GM23338 (cell line): ENCODE data around the gene ARPC4. TPM values are rescaled to one million over a fixed set of nuclear protein-coding genes. Genes with fewer than 3 reads are reported as not detected.

Experiments used
- ATAC-seq: fragments of 200-7000 bp; cut with Tn5 transposase; 3 replicates; pipeline ENCODE4 v1.9.1; 2020
- DNase-seq: peaks from one replicate; pipeline ENCODE4 v3.0.0-alpha.2; 2015; ENCODE audit warnings: low spot score
- H2AFZ ChIP-seq: fragments of 200-600 bp; sonication (generic); 2 replicates; pipeline ENCODE4 v1.8.0; 2016; ENCODE audit warnings: antibody characterized with exemption, mild to moderate bottlenecking, moderate library complexity
- H3F3A ChIP-seq: fragments of 200-600 bp; sonication (generic); replicated peaks from 2 replicates; pipeline ENCODE4 v1.8.0; 2017; ENCODE audit warnings: antibody characterized with exemption, mixed run types, low read depth
- H3K27ac ChIP-seq: fragments of 200-600 bp; sonication (generic); 2 replicates; pipeline ENCODE4 v1.6.1; 2016; ENCODE audit warnings: low read depth
- H3K27me3 ChIP-seq: fragments of 200-600 bp; sonication (generic); 2 replicates; pipeline ENCODE4 v1.8.0; 2016; ENCODE audit warnings: mild to moderate bottlenecking, mixed run types, moderate library complexity; ENCODE audit not compliant: insufficient read depth
- H3K36me3 ChIP-seq: fragments of 200-600 bp; sonication (generic); 2 replicates; pipeline ENCODE4 v1.8.0; 2016; ENCODE audit warnings: mild to moderate bottlenecking; ENCODE audit not compliant: insufficient read depth
- H3K4me1 ChIP-seq: fragments of 200-600 bp; sonication (generic); 2 replicates; pipeline ENCODE4 v1.8.0; 2016; ENCODE audit warnings: mild to moderate bottlenecking, moderate library complexity; ENCODE audit not compliant: insufficient read depth
- H3K4me2 ChIP-seq: fragments of 200-600 bp; sonication (generic); 2 replicates; pipeline ENCODE4 v1.7.1; 2017; ENCODE audit warnings: mixed run types
- H3K4me3 ChIP-seq: fragments of 200-600 bp; sonication (generic); 2 replicates; pipeline ENCODE4 v1.6.1; 2016; ENCODE audit warnings: mixed run types
- H3K79me2 ChIP-seq: fragments of 200-600 bp; sonication (generic); replicated peaks from 2 replicates; pipeline ENCODE4 v1.8.0; 2017; ENCODE audit warnings: mild to moderate bottlenecking; ENCODE audit not compliant: insufficient read depth
- H3K9me2 ChIP-seq: fragments of 200-600 bp; sonication (generic); 2 replicates; pipeline ENCODE4 v1.8.0; 2017; ENCODE audit not compliant: insufficient read depth
- H4K20me1 ChIP-seq: fragments of 200-600 bp; sonication (generic); replicated peaks from 2 replicates; pipeline ENCODE4 v1.8.0; 2017; ENCODE audit warnings: mild to moderate bottlenecking; ENCODE audit not compliant: insufficient read depth
- H3K27ac Mint-ChIP-seq: 2 replicates; pipeline ENCODE4 v1.8.0; 2020; ENCODE audit warnings: inconsistent platforms, mild to moderate bottlenecking, moderate library complexity, mixed read lengths
- H3K27me3 Mint-ChIP-seq: 3 replicates; pipeline ENCODE4 v1.8.0; 2022; ENCODE audit warnings: low read depth, mild to moderate bottlenecking, moderate library complexity, mixed read lengths, inconsistent platforms; ENCODE audit not compliant: insufficient read depth, poor library complexity
- H3K36me3 Mint-ChIP-seq: 3 replicates; pipeline ENCODE4 v1.8.0; 2021; ENCODE audit warnings: low read depth, mild to moderate bottlenecking, inconsistent platforms, moderate library complexity, mixed read lengths
- H3K4me1 Mint-ChIP-seq: 3 replicates; pipeline ENCODE4 v1.8.0; 2020; ENCODE audit warnings: mild to moderate bottlenecking, inconsistent platforms, mixed read lengths
- H3K4me3 Mint-ChIP-seq: 3 replicates; pipeline ENCODE4 v1.8.0; 2021; ENCODE audit warnings: moderate library complexity, mild to moderate bottlenecking, inconsistent platforms, mixed read lengths
- H3K9me3 Mint-ChIP-seq: 3 replicates; pipeline ENCODE4 v1.8.0; 2020; ENCODE audit warnings: moderate library complexity, mild to moderate bottlenecking, inconsistent platforms, mixed read lengths
- CREB1 ChIP-seq: fragments of 250-450 bp; sonication (Bioruptor Pico); IDR thresholded peaks from 2 replicates; pipeline ENCODE4 v1.5.0; 2020; ENCODE audit warnings: low read depth, mild to moderate bottlenecking, moderate library complexity
- EZH2 ChIP-seq: fragments of 200-600 bp; sonication (generic); IDR thresholded peaks from one replicate; pipeline ENCODE4 v1.8.0; 2017; ENCODE audit warnings: antibody characterized with exemption, mild to moderate bottlenecking, low read depth; ENCODE audit not compliant: unreplicated experiment
- EZH2phosphoT487 ChIP-seq: fragments of 200-600 bp; sonication (generic); IDR thresholded peaks from one replicate; pipeline ENCODE4 v1.8.1; 2018; ENCODE audit warnings: antibody characterized with exemption; ENCODE audit not compliant: unreplicated experiment
- JUNB ChIP-seq: IDR thresholded peaks from one replicate; pipeline ENCODE4 v1.6.1; 2016; ENCODE audit warnings: antibody characterized with exemption; ENCODE audit not compliant: unreplicated experiment
- NANOG ChIP-seq: IDR thresholded peaks from 2 replicates; pipeline ENCODE4 v1.6.1; 2016; ENCODE audit warnings: antibody characterized with exemption, borderline replicate concordance
- POLR2AphosphoS5 ChIP-seq: IDR thresholded peaks from 2 replicates; pipeline ENCODE4 v1.6.1; 2016; ENCODE audit warnings: antibody characterized with exemption, low read depth
- STAT1 ChIP-seq: IDR thresholded peaks from one replicate; pipeline ENCODE4 v1.6.1; 2016; ENCODE audit warnings: antibody characterized with exemption; ENCODE audit not compliant: unreplicated experiment
- ZNF114 ChIP-seq: fragments of 250-450 bp; sonication (Bioruptor Pico); IDR thresholded peaks from 2 replicates; pipeline ENCODE4 v1.5.0; 2020; ENCODE audit warnings: mild to moderate bottlenecking, moderate library complexity
- ZNF331 ChIP-seq: fragments of 250-450 bp; sonication (Bioruptor Pico); IDR thresholded peaks from 2 replicates; pipeline ENCODE4 v1.5.0; 2020; ENCODE audit warnings: low read depth, mild to moderate bottlenecking, moderate library complexity
- ZNF462 ChIP-seq: fragments of 250-450 bp; sonication (Bioruptor Pico); IDR thresholded peaks from 2 replicates; pipeline ENCODE4 v1.5.0; 2020; ENCODE audit warnings: mild to moderate bottlenecking, moderate library complexity
- polyA plus RNA-seq: library from polyadenylated mRNA; unstranded; fragments of >200 nt; fragmentation: Nextera tagmentation; extraction: Ambion mirVana; gene quantifications from 2 replicates; pipeline ENCODE4 v1.2.1, GENCODE V29; 2016
- total RNA-seq: library from RNA; depleted of rRNA; stranded (reverse); fragments of >200 nt; shearing (Covaris generic); gene quantifications from 2 replicates; pipeline ENCODE4 v1.2.3, GENCODE V29; 2014
- TF ChIP-seq, protein P1 (sequence below): IDR thresholded peaks from 2 replicates; pipeline ENCODE4 v1.6.1; 2016; ENCODE audit warnings: antibody characterized with exemption
- TF ChIP-seq, protein P2 (sequence below), 2 experiments: fragments of 200-600 bp in 1 of 2; sonication (generic) in 1 of 2; conservative IDR thresholded peaks; 2 replicates each; pipeline versions ENCODE4 v1.5.1 to v1.6.1; 2016 to 2017; ENCODE audit warnings: antibody characterized with exemption in 2 of 2, low read depth in 2 of 2, mild to moderate bottlenecking in 2 of 2, moderate library complexity in 1 of 2
- TF ChIP-seq, protein P3 (sequence below): IDR thresholded peaks from one replicate; pipeline ENCODE4 v1.6.1; 2018; ENCODE audit warnings: antibody characterized with exemption; ENCODE audit not compliant: unreplicated experiment

Gene ARPC4
- total and polyA plus RNA-seq, 2 experiments from 2014 or later, result 71.9 to 176 TPM

GRCh38 chr3:9838856-9839255 lies 46.0 kb downstream of the ARPC4 start:
- Mint-ChIP-seq H3K27ac (no peak overlapping the region), H3K27me3 (peaks cover 11% of the 10 kb centered on the region), H3K36me3 (peaks cover 44% of the 10 kb centered on the region), H3K4me1 (peaks cover 4% of the 10 kb centered on the region), H3K4me3 (no peak overlapping the region), H3K9me3 (no peaks in the 10 kb centered on the region; the same call in 2 of the 3 replicates)
- H3K36me3 ChIP-seq, result 0 out of 2 replicates have a peak, but pooled peaks cover 4% of the 10 kb centered on the region
- no peaks in the 10 kb centered on the region for H3K27me3 ChIP-seq
- no peak overlapping the region for H2AFZ ChIP-seq
- H3F3A ChIP-seq, result peaks cover 16% of the 10 kb centered on the region; the same call in 1 of the 2 replicates
- TF ChIP-seq ZNF331 (CRISPR knock-in tag) (no peak), EZH2phosphoT487 (no peak), STAT1 (no peak), JUNB (no peak), ZNF462 (CRISPR knock-in tag) (no peak), EZH2 (no peak), CREB1 (CRISPR knock-in tag) (no peak), POLR2AphosphoS5 (no peak), NANOG (no peak), ZNF114 (CRISPR knock-in tag) (no peak)
- TF ChIP-seq, protein P1, sequence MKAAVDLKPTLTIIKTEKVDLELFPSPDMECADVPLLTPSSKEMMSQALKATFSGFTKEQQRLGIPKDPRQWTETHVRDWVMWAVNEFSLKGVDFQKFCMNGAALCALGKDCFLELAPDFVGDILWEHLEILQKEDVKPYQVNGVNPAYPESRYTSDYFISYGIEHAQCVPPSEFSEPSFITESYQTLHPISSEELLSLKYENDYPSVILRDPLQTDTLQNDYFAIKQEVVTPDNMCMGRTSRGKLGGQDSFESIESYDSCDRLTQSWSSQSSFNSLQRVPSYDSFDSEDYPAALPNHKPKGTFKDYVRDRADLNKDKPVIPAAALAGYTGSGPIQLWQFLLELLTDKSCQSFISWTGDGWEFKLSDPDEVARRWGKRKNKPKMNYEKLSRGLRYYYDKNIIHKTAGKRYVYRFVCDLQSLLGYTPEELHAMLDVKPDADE, result no peak
- TF ChIP-seq, protein P2, sequence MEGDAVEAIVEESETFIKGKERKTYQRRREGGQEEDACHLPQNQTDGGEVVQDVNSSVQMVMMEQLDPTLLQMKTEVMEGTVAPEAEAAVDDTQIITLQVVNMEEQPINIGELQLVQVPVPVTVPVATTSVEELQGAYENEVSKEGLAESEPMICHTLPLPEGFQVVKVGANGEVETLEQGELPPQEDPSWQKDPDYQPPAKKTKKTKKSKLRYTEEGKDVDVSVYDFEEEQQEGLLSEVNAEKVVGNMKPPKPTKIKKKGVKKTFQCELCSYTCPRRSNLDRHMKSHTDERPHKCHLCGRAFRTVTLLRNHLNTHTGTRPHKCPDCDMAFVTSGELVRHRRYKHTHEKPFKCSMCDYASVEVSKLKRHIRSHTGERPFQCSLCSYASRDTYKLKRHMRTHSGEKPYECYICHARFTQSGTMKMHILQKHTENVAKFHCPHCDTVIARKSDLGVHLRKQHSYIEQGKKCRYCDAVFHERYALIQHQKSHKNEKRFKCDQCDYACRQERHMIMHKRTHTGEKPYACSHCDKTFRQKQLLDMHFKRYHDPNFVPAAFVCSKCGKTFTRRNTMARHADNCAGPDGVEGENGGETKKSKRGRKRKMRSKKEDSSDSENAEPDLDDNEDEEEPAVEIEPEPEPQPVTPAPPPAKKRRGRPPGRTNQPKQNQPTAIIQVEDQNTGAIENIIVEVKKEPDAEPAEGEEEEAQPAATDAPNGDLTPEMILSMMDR (conservative IDR thresholded peaks at IDR 0.05; ENCODE audit: low read depth in 2 of 2), result no peak
- TF ChIP-seq, protein P3, sequence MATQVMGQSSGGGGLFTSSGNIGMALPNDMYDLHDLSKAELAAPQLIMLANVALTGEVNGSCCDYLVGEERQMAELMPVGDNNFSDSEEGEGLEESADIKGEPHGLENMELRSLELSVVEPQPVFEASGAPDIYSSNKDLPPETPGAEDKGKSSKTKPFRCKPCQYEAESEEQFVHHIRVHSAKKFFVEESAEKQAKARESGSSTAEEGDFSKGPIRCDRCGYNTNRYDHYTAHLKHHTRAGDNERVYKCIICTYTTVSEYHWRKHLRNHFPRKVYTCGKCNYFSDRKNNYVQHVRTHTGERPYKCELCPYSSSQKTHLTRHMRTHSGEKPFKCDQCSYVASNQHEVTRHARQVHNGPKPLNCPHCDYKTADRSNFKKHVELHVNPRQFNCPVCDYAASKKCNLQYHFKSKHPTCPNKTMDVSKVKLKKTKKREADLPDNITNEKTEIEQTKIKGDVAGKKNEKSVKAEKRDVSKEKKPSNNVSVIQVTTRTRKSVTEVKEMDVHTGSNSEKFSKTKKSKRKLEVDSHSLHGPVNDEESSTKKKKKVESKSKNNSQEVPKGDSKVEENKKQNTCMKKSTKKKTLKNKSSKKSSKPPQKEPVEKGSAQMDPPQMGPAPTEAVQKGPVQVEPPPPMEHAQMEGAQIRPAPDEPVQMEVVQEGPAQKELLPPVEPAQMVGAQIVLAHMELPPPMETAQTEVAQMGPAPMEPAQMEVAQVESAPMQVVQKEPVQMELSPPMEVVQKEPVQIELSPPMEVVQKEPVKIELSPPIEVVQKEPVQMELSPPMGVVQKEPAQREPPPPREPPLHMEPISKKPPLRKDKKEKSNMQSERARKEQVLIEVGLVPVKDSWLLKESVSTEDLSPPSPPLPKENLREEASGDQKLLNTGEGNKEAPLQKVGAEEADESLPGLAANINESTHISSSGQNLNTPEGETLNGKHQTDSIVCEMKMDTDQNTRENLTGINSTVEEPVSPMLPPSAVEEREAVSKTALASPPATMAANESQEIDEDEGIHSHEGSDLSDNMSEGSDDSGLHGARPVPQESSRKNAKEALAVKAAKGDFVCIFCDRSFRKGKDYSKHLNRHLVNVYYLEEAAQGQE, result no peak
- ATAC-seq, result no peak
- peaks cover 6% of the 10 kb centered on the region; the same call in 1 of the 2 replicates for H4K20me1 ChIP-seq
- H3K27ac ChIP-seq, result no peak overlapping the region
- peaks cover 6% of the 10 kb centered on the region; the same call in 1 of the 2 replicates for H3K4me1 ChIP-seq
- H3K9me2 ChIP-seq, result no peaks in the 10 kb centered on the region
- no peak overlapping the region for H3K4me3 ChIP-seq
- H3K4me2 ChIP-seq, result no peak overlapping the region
- peaks cover 6% of the 10 kb centered on the region for H3K79me2 ChIP-seq
- no peak for DNase-seq
